ENCODE data around the gene THADA. TPM values are rescaled to one million over a fixed set of nuclear protein-coding genes. Genes with fewer than 3 reads are reported as not detected.
A peak's percentile ranks its signal among the peaks of the same experiment; 100 is the strongest.
"Not testable (repeated sequence)": the region's sequence is repeated elsewhere in the genome, so short reads cannot be mapped to it uniquely, and the experiment has no call there.

Gene THADA
- total RNA-seq, 1 donor from 2014 or later, result 11.0 TPM

- TF ChIP-seq, protein P1, sequence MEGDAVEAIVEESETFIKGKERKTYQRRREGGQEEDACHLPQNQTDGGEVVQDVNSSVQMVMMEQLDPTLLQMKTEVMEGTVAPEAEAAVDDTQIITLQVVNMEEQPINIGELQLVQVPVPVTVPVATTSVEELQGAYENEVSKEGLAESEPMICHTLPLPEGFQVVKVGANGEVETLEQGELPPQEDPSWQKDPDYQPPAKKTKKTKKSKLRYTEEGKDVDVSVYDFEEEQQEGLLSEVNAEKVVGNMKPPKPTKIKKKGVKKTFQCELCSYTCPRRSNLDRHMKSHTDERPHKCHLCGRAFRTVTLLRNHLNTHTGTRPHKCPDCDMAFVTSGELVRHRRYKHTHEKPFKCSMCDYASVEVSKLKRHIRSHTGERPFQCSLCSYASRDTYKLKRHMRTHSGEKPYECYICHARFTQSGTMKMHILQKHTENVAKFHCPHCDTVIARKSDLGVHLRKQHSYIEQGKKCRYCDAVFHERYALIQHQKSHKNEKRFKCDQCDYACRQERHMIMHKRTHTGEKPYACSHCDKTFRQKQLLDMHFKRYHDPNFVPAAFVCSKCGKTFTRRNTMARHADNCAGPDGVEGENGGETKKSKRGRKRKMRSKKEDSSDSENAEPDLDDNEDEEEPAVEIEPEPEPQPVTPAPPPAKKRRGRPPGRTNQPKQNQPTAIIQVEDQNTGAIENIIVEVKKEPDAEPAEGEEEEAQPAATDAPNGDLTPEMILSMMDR (conservative IDR thresholded peaks at IDR 0.05; ENCODE audit: low read depth, low read length), result no peak
- no peak overlapping the region for H3K4me3 ChIP-seq (ENCODE audit: low read depth, low read length)
Observed at GRCh38 chr2:43448011-43448821, 147.6 kb downstream of the THADA start.

DNA sequence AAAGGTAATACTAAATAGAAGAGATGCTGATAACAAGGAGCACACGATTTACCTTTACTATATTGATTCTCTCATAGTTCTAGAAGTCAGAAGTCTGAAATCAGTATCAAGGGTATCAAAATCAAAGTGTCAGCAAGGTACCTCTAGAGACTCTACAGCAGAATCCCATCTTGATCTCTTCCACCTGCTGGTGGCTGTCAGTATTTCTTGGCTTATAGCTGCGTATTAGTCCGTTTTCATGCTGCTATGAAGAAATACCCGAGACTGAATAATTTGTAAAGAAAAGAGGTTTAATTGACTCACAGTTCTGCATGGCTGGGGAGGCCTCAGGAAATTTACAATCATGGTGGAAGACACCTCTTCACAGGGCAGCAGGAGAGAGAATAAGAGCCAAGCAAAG, 149.1 kb downstream of the THADA start:
- H3K4me3 ChIP-seq (ENCODE audit: low read depth, low read length); DNase-seq (ENCODE audit: low read depth): not testable (repeated sequence)
- TF ChIP-seq, protein P1 (conservative IDR thresholded peaks at IDR 0.05; ENCODE audit: low read depth, low read length), result peak; percentile 12

More at GRCh38 chr2:43448011-43448821, 147.6 kb downstream of the THADA start:
- DNase-seq (ENCODE audit: low read depth), result no peak

DNA sequence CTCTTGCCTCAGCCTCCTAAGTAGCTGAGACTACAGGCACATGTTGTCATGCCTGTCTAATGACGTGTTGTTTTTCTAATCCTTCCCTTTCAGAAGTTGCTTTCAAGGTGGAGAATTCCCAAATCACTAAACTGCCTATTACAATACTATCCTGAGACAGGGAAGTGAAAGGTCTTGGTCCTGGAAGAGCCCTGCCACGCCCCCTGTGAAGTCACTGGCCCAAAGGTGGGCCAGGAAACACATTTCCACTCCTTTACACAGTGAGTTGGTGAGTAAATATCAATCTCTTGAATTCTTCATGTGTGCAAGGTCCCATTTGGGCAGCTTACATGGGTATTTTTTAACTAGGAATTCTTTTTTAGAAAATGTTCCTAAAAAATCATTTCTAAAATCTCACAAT, 150.1 kb downstream of the THADA start:
- no peak for DNase-seq (ENCODE audit: low read depth)
- H3K4me3 ChIP-seq (ENCODE audit: low read depth, low read length), result no peak overlapping the region
- TF ChIP-seq, protein P1 (conservative IDR thresholded peaks at IDR 0.05; ENCODE audit: low read depth, low read length), result no peak

GRCh38 chr2:43444989-43445645, 150.7 kb downstream of the THADA start:
- TF ChIP-seq, protein P1 (conservative IDR thresholded peaks at IDR 0.05; ENCODE audit: low read depth, low read length), result no peak
- H3K4me3 ChIP-seq (ENCODE audit: low read depth, low read length), result no peak overlapping the region
- no peak for DNase-seq (ENCODE audit: low read depth)

DNA sequence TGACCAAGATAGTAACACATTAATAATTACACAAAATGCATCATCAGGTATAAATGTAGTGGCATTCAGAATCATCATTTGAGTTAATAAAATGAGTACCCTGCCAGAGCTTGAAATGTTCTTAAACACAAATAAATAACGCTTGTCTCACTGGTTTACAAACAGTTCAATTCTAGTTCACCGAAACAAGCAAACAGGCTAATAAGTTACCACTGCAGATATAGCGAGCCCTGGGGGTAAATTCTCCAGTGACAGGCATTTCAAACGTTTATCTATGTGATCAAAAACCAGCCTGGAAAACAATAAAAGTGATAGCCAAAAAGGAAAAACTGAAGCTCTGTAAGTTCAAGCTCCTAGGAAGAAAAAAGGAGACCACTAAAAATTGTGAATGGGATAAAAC, 152.6 kb downstream of the THADA start:
- DNase-seq (ENCODE audit: low read depth), result no peak
- TF ChIP-seq, protein P1 (conservative IDR thresholded peaks at IDR 0.05; ENCODE audit: low read depth, low read length), result no peak
- H3K4me3 ChIP-seq (ENCODE audit: low read depth, low read length), result no peak overlapping the region

DNA sequence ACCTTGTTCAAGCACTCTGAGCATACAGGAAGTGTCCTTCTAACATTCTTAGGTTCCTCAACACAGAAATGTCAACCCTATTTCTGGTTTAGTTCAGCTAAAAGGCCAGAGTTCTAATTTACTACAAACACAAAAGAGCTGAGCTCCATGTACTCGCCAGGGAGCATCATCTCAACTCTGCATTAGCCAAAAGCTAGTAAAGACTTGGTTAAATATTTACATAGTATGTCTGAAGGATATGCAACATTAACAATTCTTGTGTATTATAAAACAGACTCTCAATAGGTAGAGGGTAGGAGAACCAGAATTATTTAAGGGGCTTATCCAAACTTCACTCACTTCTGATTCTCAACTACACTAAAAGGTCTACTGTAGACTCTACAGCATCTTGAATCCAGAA, 154.6 kb downstream of the THADA start:
- no peak for DNase-seq (ENCODE audit: low read depth)
- TF ChIP-seq, protein P1 (conservative IDR thresholded peaks at IDR 0.05; ENCODE audit: low read depth, low read length), result no peak
- H3K4me3 ChIP-seq (ENCODE audit: low read depth, low read length), result no peak overlapping the region
